Gastrocnemius medialis (tissue), 4 donors: ENCODE measurements around the gene GNB5.

Experiments used
- CTCF ChIP-seq, 5 experiments: fragments of 450-650 bp in 3 of 5; fragments of 200-600 bp in 2 of 5; sonication (generic) in 2 of 5; IDR thresholded peaks in 4 of 5; conservative IDR thresholded peaks in 1 of 5; 1 replicate in 4 of 5; 2 replicates in 1 of 5; pipeline ENCODE4 v1.5.1; 2016 to 2019; ENCODE audit warnings: antibody characterized with exemption in 5 of 5, mild to moderate bottlenecking in 3 of 5, moderate library complexity in 3 of 5
- POLR2A ChIP-seq, 2 donors: fragments of 450-650 bp; IDR thresholded peaks; one replicate each; pipeline ENCODE4 v1.6.1; 2017; ENCODE audit warnings: antibody characterized with exemption in 2 of 2, mild to moderate bottlenecking in 2 of 2, moderate library complexity in 2 of 2

DNA sequence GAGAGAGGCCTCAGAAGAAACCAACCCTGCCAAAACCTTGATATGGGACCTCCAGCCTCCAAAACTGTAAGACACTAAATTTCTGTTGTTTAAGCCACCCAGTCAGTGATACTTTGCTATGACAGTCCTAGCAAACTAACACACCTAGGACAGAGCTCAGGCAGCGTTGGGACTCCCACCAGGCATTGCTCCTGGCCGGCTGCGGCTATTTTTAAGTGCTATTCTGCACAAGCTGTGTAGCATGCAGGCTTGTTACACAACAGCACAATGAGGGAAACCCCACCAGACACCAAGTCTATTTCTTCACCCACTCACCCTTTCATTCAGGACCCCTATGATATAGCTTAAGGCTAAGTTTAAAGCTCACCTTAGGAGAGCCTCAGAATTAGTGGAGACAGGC lies 47.0 kb upstream of the GNB5 start:
- TF ChIP-seq POLR2A (IDR thresholded peaks at IDR 0.05), result no peak
- TF ChIP-seq CTCF (IDR thresholded peaks at IDR 0.05 in 4 of 5, conservative IDR thresholded peaks at IDR 0.05 in 1 of 5), result no peak
